OCI-LY1 (cell line): ENCODE results near the gene ASCL2.

Experiments used
- CTCF ChIP-seq: fragments of 200-600 bp; sonication (generic), shearing (Covaris generic); IDR thresholded peaks from 2 replicates; pipeline ENCODE4 v1.5.1; 2017; ENCODE audit warnings: mild to moderate bottlenecking, antibody characterized with exemption, low read length, moderate library complexity, mixed read lengths
- EZH2 ChIP-seq: fragments of 200-600 bp; sonication (generic), shearing (Covaris generic); IDR thresholded peaks from 2 replicates; pipeline ENCODE4 v1.8.0; 2017; ENCODE audit warnings: borderline replicate concordance, mixed run types, mild to moderate bottlenecking, antibody characterized with exemption, low read length, moderate library complexity, mixed read lengths

GRCh38 chr11:2300290-2300935 lies 30.0 kb upstream of the ASCL2 start:
- TF ChIP-seq CTCF (no peak), EZH2 (no peak)
